BJ (cell line): Measurements from ENCODE around the gene BARX1. TPM values are rescaled to one million over a fixed set of nuclear protein-coding genes. Genes with fewer than 3 reads are reported as not detected.
A peak's percentile ranks its signal among the peaks of the same experiment; 100 is the strongest.

Experiments
- CTCF ChIA-PET: fragments of 350-600 bp; formaldehyde crosslinking; extraction: SDS; loops from one replicate; lab custom pipeline; 2021; ENCODE audit warnings: antibody characterized with exemption, inconsistent platforms; lab: Yijun Ruan, JAX
- POLR2A ChIA-PET: fragments of 300-600 bp; sonication (Branson Sonifier 250); formaldehyde crosslinking; extraction: SDS; loops from one replicate; lab custom pipeline; 2021; ENCODE audit warnings: antibody characterized with exemption; lab: Charles Lee
- DNase-seq: peaks from one replicate; pipeline ENCODE4 v3.0.0-alpha.2; 2011; ENCODE audit warnings: low read depth
- H3K27me3 ChIP-seq: 2 replicates; pipeline ENCODE4 v1.6.0; 2011; ENCODE audit warnings: low read length; ENCODE audit not compliant: control insufficient read depth, insufficient read depth
- H3K36me3 ChIP-seq: 2 replicates; pipeline ENCODE4 v1.5.1; 2011; ENCODE audit warnings: low read length; ENCODE audit not compliant: control insufficient read depth, insufficient read depth
- H3K4me3 ChIP-seq: 2 replicates; pipeline ENCODE4 v1.5.1; 2011; ENCODE audit warnings: low read depth, mild to moderate bottlenecking, control low read depth, low read length
- CTCF ChIP-seq: IDR thresholded peaks from 2 replicates; pipeline ENCODE4 v1.5.1; 2011; ENCODE audit warnings: low read depth, mild to moderate bottlenecking, control low read depth, inconsistent platforms, low read length, moderate library complexity; ENCODE audit not compliant: insufficient read depth
- polyA plus RNA-seq: library from polyadenylated mRNA; depleted of rRNA; stranded (reverse); fragments of >200 nt; gene quantifications from 2 replicates; pipeline ENCODE4 v1.2.3, GENCODE V29; 2011

Gene BARX1
- polyA plus RNA-seq, 1 experiment, result not detected

- POLR2A ChIA-PET, result no interaction called here
- Histone ChIP-seq H3K36me3 (no peaks in the 10 kb centered on the region), H3K27me3 (peaks cover 67% of the 10 kb centered on the region), H3K4me3 (no peak overlapping the region)
- CTCF ChIA-PET, result no interaction called here
- no peak for DNase-seq
- no peak for TF ChIP-seq CTCF
Measured at GRCh38 chr9:93952119-93952783, 2.9 kb downstream of the BARX1 start.

GRCh38 chr9:93951655-93952118 lies 3.5 kb downstream of the BARX1 start:
- Histone ChIP-seq H3K27me3 (peaks cover 66% of the 10 kb centered on the region), H3K4me3 (no peak overlapping the region; the same call in 1 of the 2 replicates), H3K36me3 (no peaks in the 10 kb centered on the region)
- CTCF ChIA-PET, result no interaction called here
- POLR2A ChIA-PET, result no interaction called here
- no peak for TF ChIP-seq CTCF
- no peak for DNase-seq

- H3K27me3 ChIP-seq, result peaks cover 66% of the 10 kb centered on the region
- ChIA-PET CTCF (no interaction called here), POLR2A (no interaction called here)
- no peak for TF ChIP-seq CTCF
- H3K4me3 ChIP-seq, result peak overlapping the region; percentile 38
- no peak for DNase-seq
- H3K36me3 ChIP-seq, result no peaks in the 10 kb centered on the region
Measured at GRCh38 chr9:93950619-93951601, 4.2 kb downstream of the BARX1 start.

GRCh38 chr9:93949694-93950449 lies 5.3 kb downstream of the BARX1 start:
- ChIA-PET POLR2A (no interaction called here), CTCF (interaction anchor here (1.0 kb wide), 1 partner anchor 12 kb away, joined by 3 read pairs; no protein-coding TSS in a partner anchor)
- no peak overlapping the region for H3K4me3 ChIP-seq
- DNase-seq, result no peak
- peaks cover 72% of the 10 kb centered on the region for H3K27me3 ChIP-seq
- H3K36me3 ChIP-seq, result no peaks in the 10 kb centered on the region
- no peak for TF ChIP-seq CTCF
